ENCODE measurements around the gene VPS26C. TPM values are rescaled to one million over a fixed set of nuclear protein-coding genes. Genes with fewer than 3 reads are reported as not detected.
"Not testable (repeated sequence)": the region's sequence is repeated elsewhere in the genome, so short reads cannot be mapped to it uniquely, and the experiment has no call there.

The VPS26C gene
- 52.6 and 72.5 TPM in 2 replicates for total RNA-seq (2014; rRNA removed)
- 32.9 TPM for polyA plus RNA-seq (2012)

GRCh38 chr21:37267269-37268185, at the start of gene VPS26C:
Gene VPS26C, minus strand, starts transcription at chr21:37267334. Its CDS starts 40 bp downstream, at chr21:37267294.
- peak; percentile 99 for DNase-seq (ENCODE audit: low read depth)

DNA sequence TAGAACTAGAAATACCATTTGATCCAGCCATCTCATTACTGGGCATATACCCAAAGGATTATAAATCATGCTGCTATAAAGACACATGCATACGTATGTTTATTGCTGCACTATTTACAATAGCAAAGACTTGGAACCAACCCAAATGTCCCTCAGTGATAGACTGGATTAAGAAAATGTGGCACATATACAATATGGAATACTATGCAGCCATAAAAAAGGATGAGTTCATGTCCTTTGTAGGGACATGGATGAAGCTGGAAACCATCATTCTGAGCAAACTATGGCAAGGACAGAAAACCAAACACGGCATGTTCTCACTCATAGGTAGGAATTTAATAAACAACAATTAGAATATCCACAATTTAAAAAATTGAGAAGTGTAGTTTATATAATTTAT, 48.9 kb upstream of the VPS26C start:
- DNase-seq (ENCODE audit: low read depth), result not testable (repeated sequence)

GRCh38 chr21:37300114-37300751, 33.1 kb upstream of the VPS26C start:
- DNase-seq (ENCODE audit: low read depth), result no peak

DNA sequence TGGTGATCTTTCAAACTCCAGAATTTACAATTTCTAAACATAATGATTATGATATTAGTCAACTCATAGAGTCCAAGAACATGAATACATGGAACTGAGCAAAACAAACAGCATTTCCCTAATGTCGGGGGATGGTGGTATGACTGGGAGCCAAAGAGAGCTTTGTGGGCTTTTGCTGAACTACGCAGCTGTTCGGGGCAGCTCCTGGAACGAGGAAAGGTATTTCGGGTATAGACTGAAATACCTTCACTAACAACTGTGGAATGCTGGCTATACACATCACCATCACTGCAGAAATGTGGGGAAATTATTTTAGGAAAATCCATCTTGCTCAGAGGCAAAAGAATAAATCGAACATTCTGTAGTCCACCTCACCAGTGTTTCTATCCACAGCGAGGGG, 30.2 kb upstream of the VPS26C start:
- DNase-seq (ENCODE audit: low read depth), result peak; percentile 37

GRCh38 chr21:37294679-37295078, 27.5 kb upstream of the VPS26C start:
- DNase-seq (ENCODE audit: low read depth), result no peak

DNA sequence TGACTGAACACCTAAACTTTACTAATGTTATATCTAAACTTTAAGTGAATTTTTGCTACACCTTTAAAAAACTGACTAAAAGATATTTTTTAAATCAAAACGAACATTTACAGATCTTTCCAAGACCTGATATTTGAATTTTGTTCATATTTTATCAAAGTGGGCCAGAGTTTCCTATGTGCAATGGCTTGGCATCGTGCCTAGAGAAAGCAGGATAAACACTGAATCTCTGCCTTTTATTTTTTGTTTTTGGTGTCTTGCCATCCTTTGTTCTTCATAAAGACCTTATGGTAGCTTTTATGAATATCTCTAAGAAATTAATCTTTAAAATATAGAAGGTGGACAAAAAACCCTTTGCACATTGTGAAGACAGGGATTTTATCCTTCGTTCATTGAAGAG, 25.8 kb upstream of the VPS26C start:
- no peak for DNase-seq (ENCODE audit: low read depth)

DNA sequence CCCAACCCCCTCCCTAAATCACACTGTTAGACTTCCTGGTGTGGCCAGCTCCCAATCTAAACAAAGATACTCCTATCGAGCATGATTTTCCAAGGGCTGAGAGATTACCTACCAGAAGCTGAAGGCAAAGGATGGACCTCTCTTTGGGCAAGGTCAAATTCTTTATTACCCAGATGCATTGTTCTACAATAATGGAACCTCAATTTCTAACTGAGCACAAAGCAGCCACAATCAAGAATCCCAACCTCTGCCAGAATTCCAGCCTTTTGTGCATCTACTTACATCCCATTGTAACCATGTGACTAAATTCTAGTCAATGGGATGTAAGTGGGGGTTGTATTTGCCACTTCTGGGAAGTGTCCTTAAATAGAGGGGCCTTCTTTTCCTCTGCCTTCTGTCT, 24.9 kb upstream of the VPS26C start:
- DNase-seq (ENCODE audit: low read depth), result no peak

DNA sequence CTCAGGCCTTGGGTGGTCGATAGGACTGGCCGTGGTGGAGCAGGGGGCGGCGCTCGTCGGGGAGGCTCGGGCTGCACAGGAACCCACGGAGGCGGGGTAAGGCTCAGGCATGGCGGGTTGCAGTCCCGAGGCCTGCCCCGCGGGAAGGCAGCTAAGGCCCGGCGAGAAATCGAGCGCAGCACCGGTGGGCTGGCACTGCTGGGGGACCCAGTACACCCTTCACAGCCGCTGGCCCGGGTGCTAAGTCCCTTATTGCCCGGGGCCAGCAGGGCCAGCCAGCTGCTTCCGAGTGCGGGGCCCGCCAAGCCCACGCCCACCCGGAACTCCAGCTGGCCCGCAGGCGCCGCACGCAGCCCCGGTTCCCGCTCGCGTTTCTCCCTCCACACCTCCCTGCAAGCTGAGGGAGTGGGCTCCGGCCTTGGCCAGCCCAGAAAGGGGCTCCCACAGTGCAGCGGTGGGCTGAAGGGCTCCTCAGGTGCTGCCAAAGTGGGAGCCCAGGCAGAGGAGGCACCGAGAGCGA, 16.1 kb upstream of the VPS26C start:
- not testable (repeated sequence) for DNase-seq (ENCODE audit: low read depth)

- not testable (repeated sequence) for DNase-seq (ENCODE audit: low read depth)
These were observed 15.5 kb upstream of the VPS26C start for GRCh38 chr21:37282602-37283001.

GRCh38 chr21:37281993-37282392, 14.9 kb upstream of the VPS26C start:
- DNase-seq (ENCODE audit: low read depth), result no peak

DNA sequence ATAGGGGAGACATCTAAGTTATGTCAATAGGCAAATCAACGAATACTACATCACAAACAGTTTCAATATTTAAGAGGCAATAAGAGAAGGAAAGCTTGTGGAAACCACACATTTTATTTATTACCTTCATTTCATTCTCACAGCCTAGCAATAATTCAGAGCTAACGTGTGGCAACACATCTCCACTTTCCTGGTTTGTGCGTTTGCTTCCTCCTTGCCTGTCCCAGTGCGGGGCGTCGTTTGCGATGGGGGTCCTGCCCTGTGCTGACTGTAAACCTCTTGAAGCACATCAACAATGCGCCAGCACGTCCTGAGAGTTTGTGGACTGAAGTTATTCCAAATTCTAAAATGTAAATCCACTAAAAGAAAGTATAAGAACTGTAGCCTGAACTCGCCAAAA, 14.4 kb upstream of the VPS26C start:
- no peak for DNase-seq (ENCODE audit: low read depth)

GRCh38 chr21:37279271-37279670, 12.1 kb upstream of the VPS26C start:
- not testable (repeated sequence) for DNase-seq (ENCODE audit: low read depth)

DNA sequence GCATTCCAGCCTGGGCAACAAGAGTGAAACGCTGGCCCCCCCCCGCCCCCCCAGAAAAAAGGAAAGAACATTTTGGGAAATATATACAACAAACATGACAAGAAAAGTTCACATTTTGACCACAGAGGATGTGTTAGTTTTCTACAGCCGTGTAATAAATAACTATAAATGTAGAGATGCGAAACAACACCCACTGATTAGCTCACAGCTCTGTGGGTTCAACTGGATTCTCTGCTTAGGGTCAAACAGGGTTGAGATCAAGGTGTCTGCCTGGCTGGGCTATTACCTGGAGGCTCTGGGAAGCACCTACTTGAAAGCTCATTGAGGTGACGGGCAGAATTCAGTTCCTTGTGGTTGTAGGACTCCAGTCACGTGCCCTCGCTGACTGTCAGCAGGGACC, 11.1 kb upstream of the VPS26C start:
- no peak for DNase-seq (ENCODE audit: low read depth)

DNA sequence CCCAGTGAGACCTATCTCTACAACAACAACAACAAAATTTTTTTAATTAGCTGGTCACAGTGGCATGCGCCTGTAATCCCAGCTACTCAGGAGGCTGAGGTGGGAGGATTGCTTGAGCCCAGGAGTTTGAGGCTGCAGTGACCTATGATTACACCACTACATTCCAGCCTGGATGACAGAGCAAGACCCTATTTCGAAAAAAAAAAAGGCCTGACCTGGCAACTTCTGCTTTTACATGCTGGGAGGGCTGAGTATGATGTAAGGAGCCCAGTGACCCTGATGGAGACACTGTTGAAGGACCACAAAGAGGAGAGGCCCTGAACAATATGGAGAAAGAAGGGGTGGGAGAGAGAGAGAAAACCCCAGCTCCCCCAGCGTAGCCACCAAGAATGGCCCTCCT, 9.2 kb upstream of the VPS26C start:
- DNase-seq (ENCODE audit: low read depth), result no peak

DNA sequence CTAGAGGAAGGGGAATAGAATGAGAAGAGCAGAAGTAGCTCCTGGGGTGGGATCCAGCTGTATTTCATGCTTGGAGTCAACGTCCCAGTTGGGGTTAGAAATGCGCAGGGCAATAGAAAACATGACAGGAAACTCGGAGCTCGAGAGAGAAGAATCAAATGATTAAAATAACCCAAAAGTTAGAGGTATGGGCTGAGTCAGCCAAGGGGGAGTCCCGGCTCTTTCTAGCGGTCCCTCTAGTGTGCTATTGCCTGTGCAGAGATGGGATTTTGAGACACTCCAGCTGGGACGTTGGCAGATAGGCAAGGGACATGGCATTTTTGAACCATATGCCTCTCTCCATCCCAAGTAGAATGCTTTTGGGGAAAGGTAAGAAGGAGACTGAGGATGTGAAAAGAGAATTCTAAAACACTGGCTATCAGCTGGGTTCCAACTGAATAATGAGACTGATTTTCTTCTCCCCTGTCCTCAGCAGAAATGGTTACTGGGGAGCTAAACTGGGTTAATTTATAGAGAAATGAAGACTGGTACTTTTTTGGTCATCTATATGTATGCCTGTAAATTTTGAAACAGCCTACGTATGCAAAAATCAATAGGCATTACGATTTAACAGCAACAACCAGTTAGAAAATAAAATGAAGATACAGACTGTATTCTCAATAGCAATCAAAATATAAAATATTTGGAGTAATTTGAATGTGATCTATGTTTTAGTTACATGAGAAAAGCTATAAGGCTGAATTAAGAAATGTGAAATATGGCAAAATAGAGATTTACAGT, 7.0 kb upstream of the VPS26C start:
- DNase-seq (ENCODE audit: low read depth), result no peak

- DNase-seq (ENCODE audit: low read depth), result no peak
These were observed 6.3 kb upstream of the VPS26C start for GRCh38 chr21:37273440-37273839.

DNA sequence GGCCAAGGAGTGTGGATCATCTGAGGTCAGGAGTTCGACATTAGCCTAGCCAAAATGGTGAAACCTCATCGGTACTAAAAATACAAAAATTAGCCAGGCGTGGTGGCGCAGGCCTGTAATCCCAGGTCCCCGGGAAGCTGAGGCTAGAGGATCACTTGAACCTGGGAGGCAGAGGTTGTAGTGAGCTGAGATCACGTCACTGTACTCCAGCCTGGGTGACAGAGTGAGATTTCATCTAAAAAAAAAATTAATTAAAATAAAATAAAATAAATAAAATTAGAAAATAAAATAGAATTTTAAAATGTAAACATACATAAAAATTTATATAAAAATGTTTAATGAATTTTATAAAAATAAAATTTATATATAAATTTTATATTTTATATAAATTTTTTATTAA, 5.8 kb upstream of the VPS26C start:
- no peak for DNase-seq (ENCODE audit: low read depth)

- DNase-seq (ENCODE audit: low read depth), result no peak
These were observed 3.6 kb upstream of the VPS26C start for GRCh38 chr21:37270576-37271365.

DNA sequence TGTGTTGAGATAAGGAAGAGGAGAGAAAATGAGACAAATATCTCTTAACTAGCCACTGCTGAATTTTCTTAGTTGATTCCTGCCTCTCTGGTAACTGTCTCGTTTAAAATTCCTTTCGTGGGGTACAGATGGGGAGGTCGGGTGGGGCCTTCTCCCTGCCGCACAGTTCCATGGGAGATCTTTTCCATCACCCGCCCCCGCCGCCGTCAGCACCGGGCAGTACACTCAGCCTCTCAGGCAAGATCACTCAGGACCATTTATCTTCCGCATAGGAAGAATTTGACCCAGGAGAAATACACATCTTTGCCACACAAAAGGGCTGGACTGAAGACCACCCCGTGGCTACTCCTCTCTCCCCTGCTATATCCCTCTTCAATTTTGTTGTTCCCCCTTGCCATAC, 2.3 kb upstream of the VPS26C start:
- DNase-seq (ENCODE audit: low read depth), result no peak

DNA sequence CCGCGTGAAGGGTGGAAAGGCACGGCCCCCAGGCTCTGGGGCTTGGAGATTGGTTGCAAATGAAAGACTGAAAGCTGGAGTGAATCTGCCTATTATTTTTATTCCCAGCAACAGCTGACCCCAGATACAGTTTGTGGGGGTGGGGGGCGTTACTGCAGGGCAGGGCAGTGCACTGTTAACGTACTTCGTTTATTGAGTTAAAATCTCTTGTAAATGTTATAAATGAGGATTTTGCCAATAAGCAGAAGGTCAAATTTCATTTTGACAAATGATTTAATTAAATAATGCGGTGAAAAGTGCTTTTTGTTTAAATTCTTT, 1.0 kb upstream of the VPS26C start:
- DNase-seq (ENCODE audit: low read depth), result no peak

DNA sequence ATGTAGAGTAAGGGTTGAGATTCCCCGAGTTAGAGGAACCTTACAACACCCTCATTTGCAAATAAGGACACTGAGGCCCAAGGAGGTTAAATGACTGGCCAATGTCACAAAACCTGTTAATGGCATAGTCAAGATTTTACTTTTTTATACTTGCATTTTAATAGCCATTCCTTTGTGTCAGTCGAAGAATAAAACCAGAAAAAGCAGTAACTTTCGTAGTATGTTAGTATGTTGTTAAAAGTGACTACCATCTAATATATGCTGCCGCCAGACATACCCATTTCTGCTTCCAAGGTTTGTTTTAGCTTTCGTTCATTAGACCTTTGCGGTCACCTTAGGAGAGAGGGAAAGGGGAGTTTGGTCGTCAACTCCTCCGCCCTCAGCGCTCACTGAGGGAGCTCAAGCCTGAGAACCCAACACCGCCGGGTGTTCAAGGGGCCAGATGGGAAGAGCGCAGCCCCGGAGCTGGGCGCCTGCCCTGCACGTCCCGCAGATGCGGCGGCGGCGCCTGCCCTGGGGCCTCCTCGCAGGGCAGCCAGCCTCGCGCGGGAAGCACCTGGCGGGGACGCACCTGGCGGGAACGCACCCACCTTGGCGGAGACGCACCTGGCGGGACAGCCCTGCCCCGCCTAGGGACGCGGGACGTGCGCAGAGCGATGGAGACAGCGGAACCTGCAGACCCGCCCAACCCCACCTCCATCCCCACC, 466 bp downstream of the VPS26C start:
- DNase-seq (ENCODE audit: low read depth), result peak; percentile 26

Data from LHCN-M2 (cell line).